Nephron (organoid): Measurements from ENCODE around the gene PDE4B.

ENCODE experiments used
- H3K27ac Mint-ChIP-seq, 3 experiments: 2 replicates each; pipeline ENCODE4 v1.8.0; 2020; ENCODE audit warnings: mixed read lengths in 3 of 3, mild to moderate bottlenecking in 2 of 3, moderate library complexity in 1 of 3
- H3K27me3 Mint-ChIP-seq: 2 replicates; pipeline ENCODE4 v1.8.0; 2021; ENCODE audit warnings: low read depth, mild to moderate bottlenecking, moderate library complexity, mixed read lengths
- H3K36me3 Mint-ChIP-seq: 2 replicates; pipeline ENCODE4 v1.8.0; 2020; ENCODE audit warnings: low read depth, mixed read lengths
- H3K4me1 Mint-ChIP-seq: 2 replicates; pipeline ENCODE4 v1.8.0; 2020; ENCODE audit warnings: mixed read lengths
- H3K4me3 Mint-ChIP-seq, 3 experiments: 2 replicates each; pipeline ENCODE4 v1.8.0; 2020; ENCODE audit warnings: mild to moderate bottlenecking in 3 of 3, mixed read lengths in 3 of 3, moderate library complexity in 2 of 3
- H3K9me3 Mint-ChIP-seq: 2 replicates; pipeline ENCODE4 v1.8.0; 2020; ENCODE audit warnings: mixed read lengths
- TF ChIP-seq, protein P1 (sequence below), 3 experiments: fragments of 200-600 bp; sonication (generic); IDR thresholded peaks; one replicate each; pipeline ENCODE4 v1.5.0; 2021; ENCODE audit warnings: antibody characterized with exemption in 3 of 3; ENCODE audit not compliant: unreplicated experiment in 3 of 3

PDE4B gene

DNA sequence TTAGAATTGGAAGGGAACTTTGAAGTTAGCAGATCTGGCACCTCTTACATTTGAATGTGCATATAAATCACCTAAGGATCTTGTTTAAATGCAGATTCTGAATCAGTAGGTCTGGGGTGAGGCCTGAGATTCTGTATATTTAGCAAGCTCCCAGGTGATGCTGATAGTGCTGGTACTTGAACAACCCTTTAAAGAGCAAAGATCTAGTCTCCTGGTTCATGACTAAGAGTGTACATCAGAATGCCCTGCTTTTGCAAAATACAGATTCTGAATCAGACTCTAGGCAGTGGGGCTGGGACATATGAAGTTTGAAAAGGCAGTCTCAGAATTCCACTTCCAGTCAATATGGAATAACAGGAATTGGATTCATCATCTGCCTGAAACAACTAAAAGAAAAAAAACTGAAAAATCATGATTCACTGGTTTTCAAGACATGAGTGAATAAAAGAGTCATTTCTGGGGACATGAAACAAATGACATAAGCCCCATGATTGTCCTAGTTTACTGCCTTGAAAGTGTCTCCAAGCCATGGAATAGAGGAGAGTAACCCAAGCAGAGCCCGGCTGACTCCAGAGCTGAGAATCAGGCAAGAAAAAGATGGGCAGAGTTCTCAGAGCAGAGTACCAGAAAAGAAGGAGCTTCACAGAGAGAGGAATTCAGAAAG is 591.7 kb downstream of the PDE4B start:
- no peak overlapping the region for H3K27ac Mint-ChIP-seq
- TF ChIP-seq, protein P1, sequence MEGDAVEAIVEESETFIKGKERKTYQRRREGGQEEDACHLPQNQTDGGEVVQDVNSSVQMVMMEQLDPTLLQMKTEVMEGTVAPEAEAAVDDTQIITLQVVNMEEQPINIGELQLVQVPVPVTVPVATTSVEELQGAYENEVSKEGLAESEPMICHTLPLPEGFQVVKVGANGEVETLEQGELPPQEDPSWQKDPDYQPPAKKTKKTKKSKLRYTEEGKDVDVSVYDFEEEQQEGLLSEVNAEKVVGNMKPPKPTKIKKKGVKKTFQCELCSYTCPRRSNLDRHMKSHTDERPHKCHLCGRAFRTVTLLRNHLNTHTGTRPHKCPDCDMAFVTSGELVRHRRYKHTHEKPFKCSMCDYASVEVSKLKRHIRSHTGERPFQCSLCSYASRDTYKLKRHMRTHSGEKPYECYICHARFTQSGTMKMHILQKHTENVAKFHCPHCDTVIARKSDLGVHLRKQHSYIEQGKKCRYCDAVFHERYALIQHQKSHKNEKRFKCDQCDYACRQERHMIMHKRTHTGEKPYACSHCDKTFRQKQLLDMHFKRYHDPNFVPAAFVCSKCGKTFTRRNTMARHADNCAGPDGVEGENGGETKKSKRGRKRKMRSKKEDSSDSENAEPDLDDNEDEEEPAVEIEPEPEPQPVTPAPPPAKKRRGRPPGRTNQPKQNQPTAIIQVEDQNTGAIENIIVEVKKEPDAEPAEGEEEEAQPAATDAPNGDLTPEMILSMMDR (IDR thresholded peaks at IDR 0.05; ENCODE audit: unreplicated experiment in 3 of 3): no peak
- no peaks in the 10 kb centered on the region for H3K36me3 Mint-ChIP-seq
- peaks cover 50% of the 10 kb centered on the region for H3K9me3 Mint-ChIP-seq
- H3K27me3 Mint-ChIP-seq: no peaks in the 10 kb centered on the region
- no peak overlapping the region for H3K4me3 Mint-ChIP-seq
- H3K4me1 Mint-ChIP-seq: no peaks in the 10 kb centered on the region

DNA sequence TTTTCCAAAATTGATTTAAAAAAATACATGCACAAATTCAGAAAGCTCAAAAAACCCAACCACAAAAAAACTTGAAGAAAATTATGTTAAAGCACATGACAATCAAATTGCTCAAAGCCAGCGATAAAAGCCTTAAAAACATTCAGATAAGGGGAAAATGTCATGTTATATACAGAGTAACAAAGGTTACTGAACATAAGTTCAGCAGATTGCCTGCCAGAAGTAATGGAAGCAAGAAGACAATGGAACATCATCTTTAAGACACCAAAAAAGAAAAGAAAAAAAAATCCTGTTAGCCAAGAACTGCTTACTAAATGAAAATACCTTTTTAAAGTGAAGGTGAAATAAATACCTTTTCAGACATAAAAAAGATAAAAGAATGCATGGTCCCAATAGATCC is 594.0 kb downstream of the PDE4B start:
- peaks cover 44% of the 10 kb centered on the region for H3K9me3 Mint-ChIP-seq
- H3K4me3 Mint-ChIP-seq: no peak overlapping the region
- H3K27ac Mint-ChIP-seq: no peak overlapping the region
- no peaks in the 10 kb centered on the region for H3K4me1 Mint-ChIP-seq
- no peaks in the 10 kb centered on the region for H3K36me3 Mint-ChIP-seq
- TF ChIP-seq, protein P1 (IDR thresholded peaks at IDR 0.05; ENCODE audit: unreplicated experiment in 3 of 3): no peak
- H3K27me3 Mint-ChIP-seq: no peaks in the 10 kb centered on the region

DNA sequence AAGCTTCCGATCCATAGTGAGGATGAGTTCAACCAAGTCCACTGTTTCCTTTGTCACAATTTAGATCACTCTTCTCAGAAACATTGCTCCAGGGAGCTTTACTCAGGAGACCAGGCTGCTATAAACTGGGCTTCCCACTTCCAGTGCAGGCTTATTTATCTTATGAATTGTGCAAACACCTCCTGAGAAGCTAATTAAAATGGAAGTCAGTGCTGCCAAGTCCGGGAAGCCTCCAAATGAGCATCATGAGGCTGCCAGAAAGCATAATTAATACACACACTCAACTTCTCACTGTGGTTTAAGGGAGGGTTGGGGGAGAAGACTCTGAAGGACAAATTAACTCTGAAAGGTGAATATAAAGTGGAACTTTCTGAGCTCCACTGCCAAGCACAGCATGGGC is 596.2 kb downstream of the PDE4B start:
- H3K27ac Mint-ChIP-seq: no peak overlapping the region
- H3K4me1 Mint-ChIP-seq: no peaks in the 10 kb centered on the region
- no peak overlapping the region for H3K4me3 Mint-ChIP-seq

DNA sequence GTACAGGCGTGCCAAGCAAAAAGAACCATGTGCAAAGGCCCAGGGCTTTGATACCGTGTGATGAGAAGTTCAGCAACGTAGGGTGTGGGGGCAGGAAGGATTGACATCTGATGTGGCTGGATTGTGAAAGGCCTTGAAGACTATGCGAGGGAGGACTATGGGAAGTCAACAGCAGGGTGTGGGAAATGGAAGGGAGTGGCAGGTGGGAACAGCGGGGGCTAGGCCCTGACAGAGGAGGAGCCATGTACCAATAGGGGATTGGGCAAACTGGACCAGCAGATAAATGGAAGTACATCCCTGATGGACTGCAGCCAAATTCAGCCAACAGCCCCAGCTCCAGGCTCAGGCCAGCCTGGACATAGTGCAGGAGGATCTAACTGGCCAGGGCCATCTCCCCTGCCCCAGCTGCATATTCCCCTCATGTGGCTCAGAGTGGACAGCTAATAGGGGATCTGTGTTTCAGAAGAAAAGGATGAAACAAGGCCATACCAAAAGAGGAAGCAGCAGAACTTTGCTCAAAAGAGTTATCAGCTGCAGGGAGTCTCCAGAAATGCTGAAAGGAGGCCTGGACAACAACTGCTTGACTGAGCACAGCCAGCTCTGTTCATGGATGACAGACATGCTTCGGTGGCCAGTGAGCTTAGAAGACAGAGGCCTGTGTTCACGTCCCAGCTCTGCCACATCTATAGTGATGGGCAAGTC is 601.0 kb downstream of the PDE4B start:
- no peak overlapping the region for H3K27ac Mint-ChIP-seq
- H3K36me3 Mint-ChIP-seq: no peaks in the 10 kb centered on the region
- TF ChIP-seq, protein P1 (IDR thresholded peaks at IDR 0.05; ENCODE audit: unreplicated experiment in 3 of 3): no peak
- H3K9me3 Mint-ChIP-seq: peaks cover 4% of the 10 kb centered on the region
- peaks cover 8% of the 10 kb centered on the region for H3K4me1 Mint-ChIP-seq
- no peaks in the 10 kb centered on the region for H3K27me3 Mint-ChIP-seq
- H3K4me3 Mint-ChIP-seq: no peak overlapping the region

More for the DNA sequence above, 596.2 kb downstream of the PDE4B start:
- H3K36me3 Mint-ChIP-seq: no peaks in the 10 kb centered on the region
- TF ChIP-seq, protein P1 (IDR thresholded peaks at IDR 0.05; ENCODE audit: unreplicated experiment in 3 of 3): no peak
- peaks cover 35% of the 10 kb centered on the region for H3K9me3 Mint-ChIP-seq
- H3K27me3 Mint-ChIP-seq: no peaks in the 10 kb centered on the region

DNA sequence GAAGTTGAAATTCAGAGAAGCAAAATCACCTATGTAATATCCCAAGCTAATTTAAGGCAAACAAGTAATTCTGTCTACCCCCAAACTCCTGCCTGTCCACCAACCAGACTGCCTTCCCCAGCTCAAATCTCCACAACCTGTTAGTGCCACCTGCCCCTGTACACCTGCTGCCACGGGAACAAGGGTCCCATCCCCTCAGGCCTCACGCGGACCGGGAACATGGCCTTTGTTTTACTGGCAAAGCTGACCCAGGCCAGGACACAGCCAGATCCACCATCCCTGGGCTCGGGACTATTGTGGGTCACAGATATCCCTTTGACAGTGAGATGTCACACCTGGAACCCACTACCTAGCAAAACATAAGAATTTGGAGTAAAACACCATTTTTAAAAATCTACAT is 601.9 kb downstream of the PDE4B start:
- TF ChIP-seq, protein P1 (IDR thresholded peaks at IDR 0.05; ENCODE audit: unreplicated experiment in 3 of 3): no peak
- Mint-ChIP-seq H3K4me1 (peaks cover 8% of the 10 kb centered on the region), H3K27ac (no peak overlapping the region), H3K4me3 (no peak overlapping the region), H3K9me3 (peaks cover 2% of the 10 kb centered on the region), H3K27me3 (no peaks in the 10 kb centered on the region), H3K36me3 (no peaks in the 10 kb centered on the region)
